Keratinocyte (primary cell): ENCODE measurements around the gene C13orf42. TPM values are rescaled to one million over a fixed set of nuclear protein-coding genes. Genes with fewer than 3 reads are reported as not detected.

Experiments used
- DNase-seq: peaks from one replicate; pipeline ENCODE4 v3.0.0-alpha.2; 2011; ENCODE audit warnings: low read depth, missing footprints, low spot score
- FAIRE-seq: peaks from 2 replicates; lab custom pipeline; 2011; peaks lifted over from hg19 to GRCh38; lab: Jason Lieb, UNC
- H2AFZ ChIP-seq: 2 replicates; pipeline ENCODE4 v1.6.0; 2012; ENCODE audit warnings: low read length, control low read depth, inconsistent platforms; ENCODE audit not compliant: control insufficient read depth
- H3K27ac ChIP-seq: 2 replicates; pipeline ENCODE4 v1.5.1; 2011; ENCODE audit warnings: low read length; ENCODE audit not compliant: control insufficient read depth, insufficient read depth
- H3K27me3 ChIP-seq: 3 replicates; pipeline ENCODE4 v1.6.0; 2011; ENCODE audit warnings: low read length; ENCODE audit not compliant: control insufficient read depth, insufficient read depth; ENCODE audit errors: extremely low read depth
- H3K36me3 ChIP-seq, 2 experiments: 2 replicates in 1 of 2; 3 replicates in 1 of 2; pipeline ENCODE4 v1.5.1; 2011; ENCODE audit warnings: low read length in 2 of 2, mild to moderate bottlenecking in 1 of 2; ENCODE audit not compliant: control insufficient read depth in 2 of 2, insufficient read depth in 2 of 2; ENCODE audit errors: extremely low read depth in 1 of 2
- H3K4me1 ChIP-seq: 3 replicates; pipeline ENCODE4 v1.5.1; 2011; ENCODE audit warnings: low read length; ENCODE audit not compliant: control insufficient read depth, insufficient read depth; ENCODE audit errors: extremely low read depth
- H3K4me2 ChIP-seq: 3 replicates; pipeline ENCODE4 v1.6.0; 2011; ENCODE audit warnings: low read depth, low read length; ENCODE audit not compliant: control insufficient read depth, insufficient read depth; ENCODE audit errors: extremely low read depth
- H3K4me3 ChIP-seq, 3 experiments: fragments of 200-600 bp in 1 of 3; sonication (generic) in 1 of 3; 2 replicates in 2 of 3; 3 replicates in 1 of 3; pipeline ENCODE4 v1.5.1; 2011 to 2016; ENCODE audit warnings: low read length in 3 of 3, mild to moderate bottlenecking in 3 of 3, control low read depth in 2 of 3, inconsistent platforms in 1 of 3, low read depth in 1 of 3, mixed read lengths in 1 of 3, mixed run types in 1 of 3, moderate library complexity in 1 of 3; ENCODE audit not compliant: control insufficient read depth in 2 of 3, insufficient read depth in 2 of 3; ENCODE audit errors: extremely low read depth in 1 of 3
- H3K79me2 ChIP-seq: 2 replicates; pipeline ENCODE4 v1.6.0; 2012; ENCODE audit warnings: low read length; ENCODE audit not compliant: control insufficient read depth, insufficient read depth
- H3K9ac ChIP-seq: 3 replicates; pipeline ENCODE4 v1.6.0; 2011; ENCODE audit warnings: low read length; ENCODE audit not compliant: control insufficient read depth, insufficient read depth; ENCODE audit errors: extremely low read depth
- H3K9me1 ChIP-seq: 3 replicates; pipeline ENCODE4 v1.6.0; 2011; ENCODE audit warnings: low read length; ENCODE audit not compliant: control insufficient read depth, insufficient read depth; ENCODE audit errors: extremely low read depth
- H3K9me3 ChIP-seq: 2 replicates; pipeline ENCODE4 v1.5.1; 2012; ENCODE audit warnings: low read depth, low read length; ENCODE audit not compliant: control insufficient read depth
- H4K20me1 ChIP-seq: 3 replicates; pipeline ENCODE4 v1.6.0; 2011; ENCODE audit warnings: low read length; ENCODE audit not compliant: control insufficient read depth, insufficient read depth; ENCODE audit errors: extremely low read depth
- EZH2 ChIP-seq: IDR thresholded peaks from one replicate; pipeline ENCODE4 v1.6.1; 2012; ENCODE audit warnings: inconsistent platforms, mild to moderate bottlenecking, low read length, moderate library complexity
- dilution Hi-C: fragments of 300-500 bp; cut with MboI; formaldehyde crosslinking; loops from one replicate; pipeline ENCODE4 v1.7.0; 2020; ENCODE audit warnings: low sequenced_read_pairs; ENCODE audit not compliant: extremely low pct_ligation_motif_present
- polyA plus RNA-seq, 5 experiments: library from polyadenylated mRNA; depleted of rRNA in 3 of 5; stranded (reverse) in 3 of 5; stranded (forward) in 1 of 5; unstranded in 1 of 5; fragments of >200 nt; gene quantifications; 1 replicate in 1 of 5; 2 replicates in 3 of 5; 3 replicates in 1 of 5; pipeline versions ENCODE4 v1.2.1 to v1.2.3, GENCODE V29; 2011 to 2012; ENCODE audit warnings: missing spikeins in 2 of 5, low read depth in 1 of 5, low replicate concordance in 1 of 5
- TF ChIP-seq, protein P1 (sequence below), 3 experiments: IDR thresholded peaks in 1 of 3; conservative IDR thresholded peaks in 1 of 3; optimal IDR thresholded peaks in 1 of 3; 2 replicates in 2 of 3; 3 replicates in 1 of 3; pipeline versions ENCODE3 to v1.5.1; 2011; ENCODE audit warnings: low read length in 3 of 3, mild to moderate bottlenecking in 3 of 3, moderate library complexity in 2 of 3, control low read depth in 1 of 3, inconsistent platforms in 1 of 3; ENCODE audit not compliant: insufficient read depth in 2 of 3; ENCODE audit errors: extremely low read depth in 1 of 3

The C13orf42 gene
- polyA plus RNA-seq, 1 donor (not counting 4 experiments of a cell fraction or from before 2014, with no cell fraction given) = not detected

DNA sequence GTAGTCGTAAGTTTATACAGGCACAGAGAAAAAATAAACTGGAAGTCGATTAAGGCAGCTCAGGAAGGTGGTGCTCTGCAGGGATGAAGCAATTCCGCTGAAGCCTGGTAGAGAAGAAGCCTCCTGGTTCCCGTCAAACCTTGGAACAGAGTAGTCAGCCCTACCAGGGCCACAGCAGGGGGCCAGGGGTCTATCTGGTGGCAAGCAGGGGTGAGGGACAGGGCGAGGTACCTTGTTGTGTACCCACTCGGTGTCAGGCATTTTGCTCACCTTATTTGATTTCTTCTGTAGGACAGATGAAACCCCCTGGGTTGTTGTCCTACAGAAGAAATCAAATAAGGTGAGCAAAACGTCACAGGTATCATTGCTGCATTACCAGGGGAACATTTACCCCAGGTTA lies 70.6 kb downstream of the C13orf42 start:
- TF ChIP-seq EZH2 = no peak
- TF ChIP-seq, protein P1, sequence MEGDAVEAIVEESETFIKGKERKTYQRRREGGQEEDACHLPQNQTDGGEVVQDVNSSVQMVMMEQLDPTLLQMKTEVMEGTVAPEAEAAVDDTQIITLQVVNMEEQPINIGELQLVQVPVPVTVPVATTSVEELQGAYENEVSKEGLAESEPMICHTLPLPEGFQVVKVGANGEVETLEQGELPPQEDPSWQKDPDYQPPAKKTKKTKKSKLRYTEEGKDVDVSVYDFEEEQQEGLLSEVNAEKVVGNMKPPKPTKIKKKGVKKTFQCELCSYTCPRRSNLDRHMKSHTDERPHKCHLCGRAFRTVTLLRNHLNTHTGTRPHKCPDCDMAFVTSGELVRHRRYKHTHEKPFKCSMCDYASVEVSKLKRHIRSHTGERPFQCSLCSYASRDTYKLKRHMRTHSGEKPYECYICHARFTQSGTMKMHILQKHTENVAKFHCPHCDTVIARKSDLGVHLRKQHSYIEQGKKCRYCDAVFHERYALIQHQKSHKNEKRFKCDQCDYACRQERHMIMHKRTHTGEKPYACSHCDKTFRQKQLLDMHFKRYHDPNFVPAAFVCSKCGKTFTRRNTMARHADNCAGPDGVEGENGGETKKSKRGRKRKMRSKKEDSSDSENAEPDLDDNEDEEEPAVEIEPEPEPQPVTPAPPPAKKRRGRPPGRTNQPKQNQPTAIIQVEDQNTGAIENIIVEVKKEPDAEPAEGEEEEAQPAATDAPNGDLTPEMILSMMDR (optimal IDR thresholded peaks at IDR 0.05 in 1 of 3, IDR thresholded peaks at IDR 0.05 in 1 of 3, conservative IDR thresholded peaks at IDR 0.05 in 1 of 3; ENCODE audit: extremely low read depth in 1 of 3, insufficient read depth in 2 of 3, low read length in 3 of 3) = no peak
- H3K36me3 ChIP-seq = no peaks in the 10 kb centered on the region
- H4K20me1 ChIP-seq = no peaks in the 10 kb centered on the region
- no peaks in the 10 kb centered on the region for H3K9me3 ChIP-seq
- H3K79me2 ChIP-seq = no peaks in the 10 kb centered on the region
- FAIRE-seq (no peak), DNase-seq (no peak)
- no peak overlapping the region for H3K9ac ChIP-seq
- H3K4me3 ChIP-seq = no peak overlapping the region
- dilution Hi-C loops = no loop called here
- no peaks in the 10 kb centered on the region for H3K4me1 ChIP-seq
- no peak overlapping the region for H2AFZ ChIP-seq
- no peaks in the 10 kb centered on the region for H3K9me1 ChIP-seq
- no peak overlapping the region for H3K27ac ChIP-seq
- no peak overlapping the region for H3K4me2 ChIP-seq
- H3K27me3 ChIP-seq = no peaks in the 10 kb centered on the region

DNA sequence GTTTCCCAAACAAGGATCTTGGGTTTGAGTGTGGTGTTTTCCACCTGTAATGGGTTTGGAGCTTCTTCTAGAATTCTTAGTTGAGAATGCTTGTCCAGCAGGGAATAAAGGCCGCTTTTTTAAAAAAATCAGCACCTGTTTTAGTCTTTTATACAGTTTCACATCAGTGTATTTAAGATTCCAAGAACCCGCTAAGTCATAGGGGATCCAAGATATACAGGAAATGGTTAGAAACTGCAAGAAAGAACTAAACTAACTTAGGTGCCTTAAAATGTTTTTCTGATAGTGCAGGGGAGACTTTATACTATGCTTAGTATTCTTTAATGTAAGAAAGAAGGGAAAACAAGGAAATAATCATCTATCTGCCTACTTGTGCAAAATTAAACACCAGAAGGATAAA lies 74.7 kb downstream of the C13orf42 start:
- Histone ChIP-seq H4K20me1 (no peaks in the 10 kb centered on the region), H3K9me3 (no peaks in the 10 kb centered on the region), H2AFZ (no peak overlapping the region), H3K4me2 (no peak overlapping the region), H3K79me2 (no peaks in the 10 kb centered on the region), H3K27me3 (no peaks in the 10 kb centered on the region), H3K27ac (no peak overlapping the region), H3K36me3 (no peaks in the 10 kb centered on the region), H3K4me3 (no peak overlapping the region), H3K9ac (no peak overlapping the region), H3K9me1 (no peaks in the 10 kb centered on the region), H3K4me1 (no peaks in the 10 kb centered on the region)
- no peak for DNase-seq
- FAIRE-seq = no peak
- no peak for TF ChIP-seq EZH2
- TF ChIP-seq, protein P1 (optimal IDR thresholded peaks at IDR 0.05 in 1 of 3, IDR thresholded peaks at IDR 0.05 in 1 of 3, conservative IDR thresholded peaks at IDR 0.05 in 1 of 3; ENCODE audit: extremely low read depth in 1 of 3, insufficient read depth in 2 of 3, low read length in 3 of 3) = no peak
- dilution Hi-C loops = no loop called here
